Smooth muscle cell of the pulmonary artery (primary cell): ENCODE results near the gene BRWD1. TPM values are rescaled to one million over a fixed set of nuclear protein-coding genes. Genes with fewer than 3 reads are reported as not detected.

Experiments used
- total RNA-seq: library from RNA; depleted of rRNA; stranded (reverse); fragments of >200 nt; gene quantifications from 2 replicates; pipeline ENCODE4 v1.2.3, GENCODE V29; 2014

BRWD1 gene
- total RNA-seq = 49.5 and 56.2 TPM in 2 replicates

GRCh38 chr21:39313571-39314142 lies at the start of gene BRWD1:
Gene BRWD1, minus strand, starts transcription at chr21:39313632. Its CDS starts 141 bp downstream, at chr21:39313491.

DNA sequence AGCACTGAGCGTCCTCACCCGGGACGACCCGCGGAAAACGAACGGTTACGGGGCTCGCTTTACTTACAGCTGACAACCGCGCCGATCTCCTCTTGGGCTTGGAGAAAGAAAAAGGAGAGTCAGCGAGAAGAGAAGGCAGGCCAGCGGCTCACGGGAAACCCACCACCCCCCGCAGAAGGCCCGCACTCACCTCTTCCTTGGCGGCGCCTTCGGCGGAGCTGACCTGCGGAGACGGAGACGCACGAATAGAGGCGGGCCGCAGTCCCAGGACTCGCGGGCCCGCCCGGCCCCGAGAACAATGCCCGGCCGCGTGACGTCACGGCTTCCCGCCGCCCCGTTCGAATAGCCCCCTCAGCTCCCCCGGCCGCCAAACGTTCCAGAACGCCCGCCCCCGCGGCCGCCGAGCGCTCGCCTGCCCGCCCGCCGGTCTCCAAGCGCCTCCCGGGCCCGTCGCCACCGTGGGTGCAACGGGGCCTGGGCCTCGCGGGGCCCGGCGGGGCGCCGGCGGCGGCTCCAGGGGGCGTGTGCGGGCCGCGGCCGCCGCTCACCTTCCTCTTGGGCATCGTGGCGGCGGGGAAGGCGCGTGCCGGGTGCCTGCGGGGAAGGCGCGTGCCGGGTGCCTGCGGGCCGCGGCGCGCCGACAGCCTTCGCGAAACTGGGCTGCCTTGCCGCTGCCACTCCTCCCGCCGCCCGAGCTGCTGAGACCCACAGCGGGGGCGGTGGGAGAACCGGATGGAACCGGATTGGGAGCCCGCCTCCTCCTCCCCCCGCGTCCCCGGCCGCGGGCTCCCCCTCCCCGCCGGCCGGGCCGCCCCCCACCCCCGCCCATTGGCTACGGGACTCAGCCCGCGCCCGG lies 35.2 kb upstream of the BRWD1 start, which contains the start of gene HMGN1:
HMGN1 (minus strand) TSS at position 734 of the 856 bp plus-strand sequence; CDS start at position 563, 171 bp downstream.

DNA sequence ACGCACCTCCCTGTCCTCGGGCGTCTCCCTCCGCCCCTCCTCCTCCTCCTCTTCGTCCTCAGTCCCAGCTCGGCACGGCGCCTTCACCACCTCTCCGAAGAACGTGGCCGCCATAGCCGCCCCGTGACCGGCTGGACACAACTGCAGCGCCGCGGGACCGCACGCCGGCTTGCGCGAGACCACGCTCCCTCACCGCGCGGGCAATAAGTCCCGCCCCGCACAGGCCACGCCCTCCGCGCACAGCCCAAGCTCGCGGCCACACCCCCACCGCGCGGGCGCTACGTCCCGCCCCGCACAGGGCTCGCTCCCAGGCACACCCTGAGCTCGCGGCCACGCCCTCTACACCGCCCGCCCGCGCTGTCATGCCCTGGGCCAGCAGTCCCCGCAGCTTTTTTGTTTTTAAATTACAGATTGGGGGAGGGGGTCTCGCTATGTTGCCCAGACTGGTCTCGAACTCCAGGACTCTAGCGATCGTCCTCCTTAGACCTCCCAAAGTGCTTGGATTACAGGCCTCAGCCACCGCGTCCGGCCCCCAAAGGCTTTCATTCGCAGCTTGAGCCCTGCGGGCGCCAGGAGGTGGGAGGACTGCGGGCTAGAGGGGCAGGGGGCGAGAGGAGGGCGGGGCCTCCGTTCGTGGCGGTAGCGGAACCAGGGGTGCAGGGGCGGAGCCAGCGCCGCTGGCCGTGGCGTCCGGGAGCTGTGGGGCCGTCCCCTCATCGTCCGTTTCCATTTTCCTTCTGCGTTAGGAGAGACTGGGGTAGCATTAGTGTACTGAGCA lies 130.0 kb downstream of the BRWD1 start, which contains the start of gene PSMG1:
PSMG1 (minus strand) TSS at position 180 of the 778 bp plus-strand sequence; CDS start at position 114, 66 bp downstream.

Other genes with a start within 250 kb of the BRWD1 start
- 28.0 and 35.1 TPM in 2 replicates for gene PSMG1, start 130.2 kb downstream of the BRWD1 start, total RNA-seq
- 108 and 121 TPM in 2 replicates for gene HMGN1, start 35.5 kb upstream of the BRWD1 start, total RNA-seq
- 1.2 and 2.2 TPM in 2 replicates for gene LCA5L, start 132.1 kb upstream of the BRWD1 start, total RNA-seq
- gene SH3BGR, start 138.3 kb upstream of the BRWD1 start, total RNA-seq = 5.3 and 6.0 TPM in 2 replicates